ENCODE data around the gene CTU1.
A peak's percentile ranks its signal among the peaks of the same experiment; 100 is the strongest.

- peak; percentile 90 for TF ChIP-seq CTCF (IDR thresholded peaks at IDR 0.05)
- no peak for TF ChIP-seq ZFX (IDR thresholded peaks at IDR 0.05; ENCODE audit: borderline replicate concordance)
Observed at GRCh38 chr19:51094696-51095279, 13.4 kb downstream of the CTU1 start.
